IMR-90 (cell line): ENCODE measurements around the gene KLK5. TPM values are rescaled to one million over a fixed set of nuclear protein-coding genes. Genes with fewer than 3 reads are reported as not detected.

Experiments used
- ATAC-seq: fragments of 200-7000 bp; cut with Tn5 transposase; 2 replicates; pipeline ENCODE4 v1.9.1; 2020; ENCODE audit warnings: low read depth, mild to moderate bottlenecking, moderate library complexity
- BruUV-seq: library from RNA; stranded (reverse); fragments of 400-500 nt; replicated peaks from 2 replicates; lab custom pipeline; 2021; lab: Mats Ljungman, UMichigan
- CTCF ChIA-PET: fragments of 300-600 bp; formaldehyde crosslinking; extraction: SDS; loops from one replicate; lab custom pipeline; 2021; ENCODE audit warnings: antibody characterized with exemption; lab: Yijun Ruan, JAX
- POLR2A ChIA-PET: fragments of 300-600 bp; sonication (Branson Sonifier 250); formaldehyde crosslinking; loops from one replicate; lab custom pipeline; 2022; ENCODE audit warnings: antibody characterized with exemption; ENCODE audit not compliant: unreplicated experiment; lab: Charles Lee
- DNase-seq: peaks from one replicate; pipeline ENCODE4 v3.0.0; 2013
- H2AFZ ChIP-seq: replicated peaks from 2 replicates; pipeline ENCODE3; 2013; ENCODE audit warnings: low read length, mild to moderate bottlenecking; ENCODE audit not compliant: poor library complexity
- H2AK5ac ChIP-seq: 2 replicates; pipeline ENCODE4 v1.6.1; 2013; ENCODE audit warnings: low read depth, low read length, inconsistent platforms
- H2AK9ac ChIP-seq: replicated peaks from 2 replicates; pipeline ENCODE3; 2013; ENCODE audit warnings: mild to moderate bottlenecking, low read depth, low read length, moderate library complexity; ENCODE audit not compliant: poor library complexity
- H2BK120ac ChIP-seq: 2 replicates; pipeline ENCODE4 v1.6.1; 2013; ENCODE audit warnings: low read depth, low read length, inconsistent platforms
- H2BK15ac ChIP-seq: 3 replicates; pipeline ENCODE4 v1.6.1; 2013; ENCODE audit warnings: low read depth, low read length, inconsistent platforms
- H2BK20ac ChIP-seq: 2 replicates; pipeline ENCODE4 v1.6.1; 2013; ENCODE audit warnings: low read depth, mild to moderate bottlenecking, inconsistent platforms, low read length, moderate library complexity
- H2BK5ac ChIP-seq: 2 replicates; pipeline ENCODE4 v1.6.1; 2013; ENCODE audit warnings: mild to moderate bottlenecking, low read depth, low read length, inconsistent platforms; ENCODE audit not compliant: poor library complexity, severe bottlenecking
- H3K14ac ChIP-seq: replicated peaks from 2 replicates; pipeline ENCODE4 v1.6.1; 2013; ENCODE audit warnings: low read depth, low read length, inconsistent platforms
- H3K18ac ChIP-seq: 2 replicates; pipeline ENCODE4 v1.6.1; 2013; ENCODE audit warnings: low read depth, low read length, control low read depth
- H3K23ac ChIP-seq: 2 replicates; pipeline ENCODE4 v1.6.1; 2013; ENCODE audit warnings: low read depth, low read length, inconsistent platforms
- H3K27ac ChIP-seq: 2 replicates; pipeline ENCODE4 v1.5.1; 2013; ENCODE audit warnings: mild to moderate bottlenecking, control low read depth, low read length; ENCODE audit not compliant: insufficient read depth
- H3K27me3 ChIP-seq: 2 replicates; pipeline ENCODE4 v1.6.1; 2013; ENCODE audit warnings: low read length; ENCODE audit not compliant: control insufficient read depth, insufficient read depth
- H3K36me3 ChIP-seq: 2 replicates; pipeline ENCODE4 v1.6.1; 2013; ENCODE audit warnings: low read length, mixed read lengths; ENCODE audit not compliant: control insufficient read depth, insufficient read depth
- H3K4ac ChIP-seq: 2 replicates; pipeline ENCODE4 v1.6.1; 2013; ENCODE audit warnings: low read depth, low read length, inconsistent platforms
- H3K4me1 ChIP-seq: 2 replicates; pipeline ENCODE4 v1.6.1; 2013; ENCODE audit warnings: low read length, mixed read lengths; ENCODE audit not compliant: control insufficient read depth, insufficient read depth
- H3K4me2 ChIP-seq: 2 replicates; pipeline ENCODE4 v1.6.1; 2013; ENCODE audit warnings: low read depth, mild to moderate bottlenecking, control low read depth, low read length, moderate library complexity
- H3K4me3 ChIP-seq: 2 replicates; pipeline ENCODE4 v1.5.1; 2013; ENCODE audit warnings: low read depth, mild to moderate bottlenecking, control low read depth, low read length, moderate library complexity; ENCODE audit not compliant: insufficient read depth
- H3K56ac ChIP-seq: 2 replicates; pipeline ENCODE4 v1.6.1; 2013; ENCODE audit warnings: low read length, inconsistent platforms; ENCODE audit not compliant: insufficient read depth; ENCODE audit errors: extremely low read depth
- H3K79me1 ChIP-seq, 2 experiments: 2 replicates each; pipeline ENCODE4 v1.6.1; 2013; ENCODE audit warnings: low read length in 2 of 2, inconsistent platforms in 1 of 2, low read depth in 1 of 2
- H3K9ac ChIP-seq: 2 replicates; pipeline ENCODE4 v1.6.1; 2013; ENCODE audit warnings: low read depth, low read length, control low read depth
- H3K9me1 ChIP-seq: 2 replicates; pipeline ENCODE4 v1.6.1; 2013; ENCODE audit warnings: low read length, inconsistent platforms; ENCODE audit not compliant: insufficient read depth
- H3K9me3 ChIP-seq: 2 replicates; pipeline ENCODE4 v1.6.1; 2013; ENCODE audit warnings: low read length; ENCODE audit not compliant: control insufficient read depth, insufficient read depth
- H4K20me1 ChIP-seq: 2 replicates; pipeline ENCODE4 v1.6.1; 2013; ENCODE audit warnings: low read length, inconsistent platforms; ENCODE audit not compliant: insufficient read depth
- H4K5ac ChIP-seq: 2 replicates; pipeline ENCODE4 v1.6.1; 2013; ENCODE audit warnings: mild to moderate bottlenecking, low read depth, low read length, control low read depth
- H4K8ac ChIP-seq, 2 experiments: 2 replicates each; pipeline ENCODE4 v1.6.1; 2013; ENCODE audit warnings: low read depth in 2 of 2, low read length in 2 of 2, control low read depth in 1 of 2, inconsistent platforms in 1 of 2
- H4K91ac ChIP-seq: 2 replicates; pipeline ENCODE4 v1.6.1; 2013; ENCODE audit warnings: low read depth, low read length, inconsistent platforms; ENCODE audit not compliant: insufficient read depth
- BHLHE40 ChIP-seq: fragments of 150-350 bp; IDR thresholded peaks from 2 replicates; pipeline ENCODE4 v1.6.1; 2016; ENCODE audit warnings: mild to moderate bottlenecking, low read depth, low read length
- CEBPB ChIP-seq: IDR thresholded peaks from 2 replicates; pipeline ENCODE4 v1.6.1; 2012; ENCODE audit warnings: low read depth, low read length, improper control_type of control experiment
- CHD1 ChIP-seq: IDR thresholded peaks from 2 replicates; pipeline ENCODE4 v1.6.1; 2012; ENCODE audit warnings: low read depth, low read length, improper control_type of control experiment
- CTCF ChIP-seq: conservative IDR thresholded peaks from 2 replicates; pipeline ENCODE4 v1.5.1; 2012; ENCODE audit warnings: mild to moderate bottlenecking, low read depth, low read length, improper control_type of control experiment
- ELK1 ChIP-seq: fragments of 150-350 bp; IDR thresholded peaks from 2 replicates; pipeline ENCODE4 v1.6.1; 2016; ENCODE audit warnings: low read depth, mild to moderate bottlenecking, low read length, moderate library complexity, borderline replicate concordance
- FOS ChIP-seq: fragments of 150-350 bp; IDR thresholded peaks from 2 replicates; pipeline ENCODE4 v1.6.1; 2016; ENCODE audit warnings: low read depth, low read length
- MAFK ChIP-seq: IDR thresholded peaks from 2 replicates; pipeline ENCODE4 v1.6.1; 2012; ENCODE audit warnings: low read depth, low read length, improper control_type of control experiment
- MAZ ChIP-seq: IDR thresholded peaks from 2 replicates; pipeline ENCODE4 v1.6.1; 2012; ENCODE audit warnings: low read depth, mild to moderate bottlenecking, low read length, improper control_type of control experiment, moderate library complexity, borderline replicate concordance
- MXI1 ChIP-seq: IDR thresholded peaks from 2 replicates; pipeline ENCODE4 v1.6.1; 2012; ENCODE audit warnings: low read depth, mild to moderate bottlenecking, low read length, moderate library complexity, borderline replicate concordance
- NFE2L2 ChIP-seq: fragments of 150-350 bp; IDR thresholded peaks from 2 replicates; pipeline ENCODE4 v1.6.1; 2016; ENCODE audit warnings: low read depth, mild to moderate bottlenecking, low read length
- POLR2A ChIP-seq: IDR thresholded peaks from 2 replicates; pipeline ENCODE4 v1.6.1; 2012; ENCODE audit warnings: mild to moderate bottlenecking, low read depth, low read length
- RAD21 ChIP-seq: IDR thresholded peaks from 2 replicates; pipeline ENCODE4 v1.6.1; 2012; ENCODE audit warnings: low read length, improper control_type of control experiment
- RCOR1 ChIP-seq: IDR thresholded peaks from 2 replicates; pipeline ENCODE4 v1.6.1; 2012; ENCODE audit warnings: mild to moderate bottlenecking, low read length, improper control_type of control experiment; ENCODE audit not compliant: insufficient replicate concordance
- RFX5 ChIP-seq: IDR thresholded peaks from 2 replicates; pipeline ENCODE4 v1.8.0; 2012; ENCODE audit warnings: low read depth, mild to moderate bottlenecking, low read length, moderate library complexity
- SMC3 ChIP-seq: fragments of 150-350 bp; IDR thresholded peaks from 2 replicates; pipeline ENCODE4 v1.6.1; 2016; ENCODE audit warnings: low read depth, mild to moderate bottlenecking, antibody characterized with exemption, low read length, moderate library complexity
- USF2 ChIP-seq: fragments of 150-350 bp; IDR thresholded peaks from 2 replicates; pipeline ENCODE4 v1.6.1; 2017; ENCODE audit warnings: mild to moderate bottlenecking, antibody characterized with exemption, low read length, low read depth
- WGBS, 2 experiments: methylation state at CpG; one replicate each; pipeline versions ENCODE4 v1.1.5 to v1.1.7; 2013; ENCODE audit warnings: missing lambda C conversion rate in 2 of 2; ENCODE audit not compliant: insufficient read length in 1 of 2; ENCODE audit errors: extremely low coverage in 2 of 2; 5-methylcytosine and 5-hydroxymethylcytosine counted together
- dilution Hi-C: fragments of 300-500 bp; cut with HindIII; formaldehyde crosslinking; loops from one replicate; pipeline ENCODE4 v1.14.3; 2018; ENCODE audit warnings: low sequenced_read_pairs; ENCODE audit not compliant: unreplicated experiment
- in situ Hi-C: fragments of 300-500 bp; cut with MboI; formaldehyde crosslinking; loops from 3 replicates; pipeline ENCODE4 v1.14.3; 2019; ENCODE audit warnings: low sequenced_read_pairs, inconsistent platforms, mixed read lengths
- intact Hi-C: fragments of 100-400 bp; cut with micrococcal nuclease; formaldehyde crosslinking; loops from 2 replicates; pipeline ENCODE4 v1.10.0; 2022
- polyA plus RNA-seq, 3 experiments: library from polyadenylated mRNA; depleted of rRNA; stranded (reverse); fragments of >200 nt; gene quantifications; 2 replicates each; pipeline ENCODE4 v1.2.3, GENCODE V29; 2012; ENCODE audit warnings: low replicate concordance in 1 of 3
- total RNA-seq: library from RNA; depleted of rRNA; stranded (reverse); fragments of >200 nt; gene quantifications from 2 replicates; pipeline ENCODE4 v1.2.3, GENCODE V29; 2012

Gene KLK5
- total and polyA plus RNA-seq, 2 of the 4 experiments (the other 2 are of a cell fraction) = not detected

GRCh38 chr19:50932690-50933083 is 20.2 kb downstream of the KLK5 start:
- Histone ChIP-seq H4K5ac (no peak overlapping the region), H2AFZ (no peak overlapping the region), H2BK15ac (no peak overlapping the region), H3K4ac (no peak overlapping the region), H2BK120ac (no peak overlapping the region), H3K14ac (no peak overlapping the region), H2AK5ac (no peak overlapping the region), H2BK20ac (no peak overlapping the region), H3K9ac (no peak overlapping the region), H3K56ac (no peak overlapping the region), H3K79me1 (no peaks in the 10 kb centered on the region), H2BK5ac (no peak overlapping the region), H4K8ac (no peak overlapping the region), H3K4me1 (no peaks in the 10 kb centered on the region), H3K9me3 (no peaks in the 10 kb centered on the region), H3K4me2 (no peak overlapping the region), H2AK9ac (no peak overlapping the region), H4K91ac (no peak overlapping the region), H3K36me3 (no peaks in the 10 kb centered on the region), H3K27me3 (no peaks in the 10 kb centered on the region), H4K20me1 (no peaks in the 10 kb centered on the region), H3K18ac (no peak overlapping the region), H3K27ac (no peak overlapping the region), H3K23ac (no peak overlapping the region), H3K9me1 (no peaks in the 10 kb centered on the region), H3K4me3 (no peak overlapping the region)
- ChIA-PET POLR2A (no interaction called here), CTCF (interaction anchor here (0.6 kb wide), 1 partner anchor 57 kb away, joined by 3 read pairs; no protein-coding TSS in a partner anchor)
- DNase-seq (no peak), ATAC-seq (no peak)
- 67% methylated on average over 1 of the region's 4 CpGs; no CpG with 5 or more reads in 1 of the 2 experiments for WGBS, 2 experiments
- dilution Hi-C loops (no loop called here), intact Hi-C loops (loop anchor here (5.0 kb wide), 1 partner anchor 165 kb away; no protein-coding TSS in a partner anchor), in situ Hi-C loops (no loop called here)
- BruUV-seq = no TSS peak
- TF ChIP-seq RCOR1 (no peak), POLR2A (no peak), CTCF (no peak), NFE2L2 (no peak), RFX5 (no peak), RAD21 (no peak), USF2 (no peak), BHLHE40 (no peak), MAZ (no peak), SMC3 (no peak), MAFK (no peak), FOS (no peak), CHD1 (no peak), MXI1 (no peak), CEBPB (no peak), ELK1 (no peak)
